GM18861 (cell line): ENCODE data around the gene SMARCA2.
A peak's percentile ranks its signal among the peaks of the same experiment; 100 is the strongest.

Experiments used
- ATAC-seq: cut with Tn5 transposase; IDR thresholded peaks from one replicate; pipeline ENCODE4 v1.9.1; 2021; ENCODE audit not compliant: unreplicated experiment

The SMARCA2 gene

GRCh38 chr9:2199999-2200796 is 185.1 kb downstream of the SMARCA2 start:
- ATAC-seq: no peak

- ATAC-seq: no peak
Observed at GRCh38 chr9:2208465-2208864, 193.3 kb downstream of the SMARCA2 start.

- ATAC-seq: no peak
Observed at GRCh38 chr9:2208991-2209390, 193.8 kb downstream of the SMARCA2 start.

- ATAC-seq: no peak
Observed at GRCh38 chr9:2209400-2209799, 194.3 kb downstream of the SMARCA2 start.

- ATAC-seq: no peak
Observed at GRCh38 chr9:2210201-2210600, 195.1 kb downstream of the SMARCA2 start.

GRCh38 chr9:2213830-2214468 is 198.8 kb downstream of the SMARCA2 start:
- ATAC-seq: no peak

GRCh38 chr9:2214707-2215106 is 199.6 kb downstream of the SMARCA2 start:
- ATAC-seq: no peak

- ATAC-seq: no peak
Observed at GRCh38 chr9:2215921-2216441, 200.8 kb downstream of the SMARCA2 start.

GRCh38 chr9:2216591-2216990 is 201.4 kb downstream of the SMARCA2 start:
- ATAC-seq: no peak

- no peak for ATAC-seq
Observed at GRCh38 chr9:2217540-2217939, 202.4 kb downstream of the SMARCA2 start.

GRCh38 chr9:2220036-2220435 is 204.9 kb downstream of the SMARCA2 start:
- no peak for ATAC-seq

GRCh38 chr9:2227144-2227867 is 212.2 kb downstream of the SMARCA2 start:
- no peak for ATAC-seq

GRCh38 chr9:2228132-2228531 is 213.0 kb downstream of the SMARCA2 start:
- ATAC-seq: no peak

GRCh38 chr9:2228641-2229040 is 213.5 kb downstream of the SMARCA2 start:
- no peak for ATAC-seq

GRCh38 chr9:2229109-2229721 is 214.1 kb downstream of the SMARCA2 start:
- ATAC-seq: peak; percentile 53

- ATAC-seq: no peak
Observed at GRCh38 chr9:2230362-2230761, 215.2 kb downstream of the SMARCA2 start.

GRCh38 chr9:2231101-2231500 is 216.0 kb downstream of the SMARCA2 start:
- no peak for ATAC-seq

- no peak for ATAC-seq
Observed at GRCh38 chr9:2231829-2232228, 216.7 kb downstream of the SMARCA2 start.

GRCh38 chr9:2233274-2233673 is 218.1 kb downstream of the SMARCA2 start:
- no peak for ATAC-seq

- ATAC-seq: no peak
Observed at GRCh38 chr9:2234371-2234893, 219.3 kb downstream of the SMARCA2 start.

GRCh38 chr9:2235623-2236022 is 220.5 kb downstream of the SMARCA2 start:
- no peak for ATAC-seq
